Measurements from ENCODE around the gene ZNF878.

- no peak for TF ChIP-seq POLR2A (IDR thresholded peaks at IDR 0.05)
- no peak for TF ChIP-seq CTCF (IDR thresholded peaks at IDR 0.05)
Measured at GRCh38 chr19:12052091-12052496, 667 bp downstream of the ZNF878 start.
